SK-N-SH (cell line): Measurements from ENCODE around the gene CRIM1. TPM values are rescaled to one million over a fixed set of nuclear protein-coding genes. Genes with fewer than 3 reads are reported as not detected.
A peak's percentile ranks its signal among the peaks of the same experiment; 100 is the strongest.

ENCODE experiments used
- CTCF ChIA-PET: fragments of 300-600, 350-600 bp; formaldehyde crosslinking; extraction: SDS; loops from one replicate; lab custom pipeline; 2021; lab: Yijun Ruan, JAX
- POLR2A ChIA-PET: fragments of 350-600 bp; sonication (Branson Sonifier 250); formaldehyde crosslinking; extraction: SDS; loops from one replicate; lab custom pipeline; 2020; ENCODE audit warnings: antibody characterized with exemption, inconsistent platforms; lab: Yijun Ruan, JAX
- DNase-seq: peaks from one replicate; pipeline ENCODE4 v3.0.0; 2012
- H2AFZ ChIP-seq: fragments of 200-600 bp; sonication (generic); 2 replicates; pipeline ENCODE4 v1.8.1; 2016; ENCODE audit warnings: antibody characterized with exemption, mild to moderate bottlenecking, low read depth
- H3F3A ChIP-seq: fragments of 200-600 bp; sonication (generic); replicated peaks from 2 replicates; pipeline ENCODE3; 2016; ENCODE audit warnings: antibody characterized with exemption, mild to moderate bottlenecking; ENCODE audit not compliant: insufficient read depth
- H3K27ac ChIP-seq, 2 experiments: fragments of 200-500 bp in 1 of 2; fragments of 200-600 bp in 1 of 2; sonication (Bioruptor generic) in 1 of 2; sonication (generic), shearing (Covaris generic) in 1 of 2; 2 replicates each; pipeline versions ENCODE4 v1.5.1 to v1.6.1; 2014 to 2016; ENCODE audit warnings: low read depth in 2 of 2, inconsistent platforms in 1 of 2, low read length in 1 of 2, mild to moderate bottlenecking in 1 of 2, mixed read lengths in 1 of 2
- H3K27me3 ChIP-seq: fragments of 200-600 bp; sonication (generic), shearing (Covaris generic); 2 replicates; pipeline ENCODE4 v1.6.1; 2016; ENCODE audit warnings: mixed run types; ENCODE audit not compliant: insufficient read depth
- H3K36me3 ChIP-seq, 2 experiments: fragments of 200-500 bp in 1 of 2; fragments of 200-600 bp in 1 of 2; sonication (Bioruptor generic) in 1 of 2; sonication (generic) in 1 of 2; replicated peaks in 1 of 2; 2 replicates each; pipeline versions ENCODE3 to v1.5.1; 2014 to 2016; ENCODE audit warnings: low read length in 1 of 2, mild to moderate bottlenecking in 1 of 2; ENCODE audit not compliant: insufficient read depth in 2 of 2, control insufficient read depth in 1 of 2
- H3K4me1 ChIP-seq, 2 experiments: fragments of 200-500 bp in 1 of 2; fragments of 200-600 bp in 1 of 2; sonication (Bioruptor generic) in 1 of 2; sonication (generic), shearing (Covaris generic) in 1 of 2; 2 replicates each; pipeline versions ENCODE4 v1.5.1 to v1.6.1; 2014 to 2016; ENCODE audit warnings: low read depth in 1 of 2, low read length in 1 of 2, mixed run types in 1 of 2; ENCODE audit not compliant: insufficient read depth in 2 of 2, control insufficient read depth in 1 of 2
- H3K4me2 ChIP-seq: fragments of 200-600 bp; sonication (generic), shearing (Covaris generic); 2 replicates; pipeline ENCODE4 v1.6.1; 2017; ENCODE audit warnings: mixed run types
- H3K4me3 ChIP-seq, 2 experiments: fragments of 200-500 bp in 1 of 2; fragments of 200-600 bp in 1 of 2; sonication (Bioruptor generic) in 1 of 2; sonication (generic), shearing (Covaris generic) in 1 of 2; 2 replicates each; pipeline versions ENCODE4 v1.5.1 to v1.8.1; 2014 to 2016; ENCODE audit warnings: low read depth in 2 of 2, inconsistent platforms in 1 of 2, low read length in 1 of 2, mild to moderate bottlenecking in 1 of 2, mixed read lengths in 1 of 2, moderate library complexity in 1 of 2
- H3K79me2 ChIP-seq: fragments of 200-600 bp; sonication (generic); 2 replicates; pipeline ENCODE4 v1.8.1; 2017; ENCODE audit warnings: mild to moderate bottlenecking; ENCODE audit not compliant: insufficient read depth
- H3K9ac ChIP-seq: fragments of 200-600 bp; sonication (generic); 2 replicates; pipeline ENCODE4 v1.6.1; 2017; ENCODE audit warnings: mixed run types
- H3K9me2 ChIP-seq: fragments of 200-600 bp; sonication (generic); 2 replicates; pipeline ENCODE4 v1.6.1; 2017; ENCODE audit warnings: mixed run types
- H3K9me3 ChIP-seq: fragments of 200-600 bp; sonication (generic); 2 replicates; pipeline ENCODE4 v1.6.1; 2017; ENCODE audit warnings: mixed run types, mild to moderate bottlenecking, moderate library complexity
- H4K20me1 ChIP-seq: fragments of 200-600 bp; sonication (generic); 2 replicates; pipeline ENCODE4 v1.6.1; 2017; ENCODE audit warnings: mild to moderate bottlenecking, mixed run types; ENCODE audit not compliant: insufficient read depth
- CHD2 ChIP-seq: fragments of 150-350 bp; IDR thresholded peaks from 2 replicates; pipeline ENCODE4 v1.6.1; 2018; ENCODE audit warnings: low read length; ENCODE audit not compliant: partially characterized antibody
- CTCF ChIP-seq: fragments of 200-600 bp; sonication (generic); IDR thresholded peaks from 2 replicates; pipeline ENCODE4 v1.6.1; 2017; ENCODE audit warnings: antibody characterized with exemption, mild to moderate bottlenecking, moderate library complexity
- EP300 ChIP-seq, 2 experiments: IDR thresholded peaks; 2 replicates each; pipeline versions ENCODE4 v1.4.0 to v1.6.1; 2012; ENCODE audit warnings: borderline replicate concordance in 1 of 2, low read depth in 1 of 2, low read length in 1 of 2
- EZH2phosphoT487 ChIP-seq: fragments of 200-600 bp; sonication (generic); IDR thresholded peaks from 2 replicates; pipeline ENCODE4 v1.6.1; 2017; ENCODE audit warnings: low read depth, mixed run types, mild to moderate bottlenecking, antibody characterized with exemption, moderate library complexity, borderline replicate concordance
- FOSL2 ChIP-seq: IDR thresholded peaks from 2 replicates; pipeline ENCODE4 v1.4.0; 2012; ENCODE audit warnings: low read depth, mild to moderate bottlenecking, moderate library complexity, borderline replicate concordance
- NFIC ChIP-seq: IDR thresholded peaks from 2 replicates; pipeline ENCODE4 v1.4.0; 2012; ENCODE audit warnings: borderline replicate concordance
- POLR2AphosphoS5 ChIP-seq: IDR thresholded peaks from 2 replicates; pipeline ENCODE4 v1.6.1; 2012; ENCODE audit warnings: low read depth, low read length
- RAD21 ChIP-seq: IDR thresholded peaks from 2 replicates; pipeline ENCODE4 v1.6.1; 2012; ENCODE audit warnings: mild to moderate bottlenecking, low read length
- RCOR1 ChIP-seq: fragments of 150-350 bp; IDR thresholded peaks from 2 replicates; pipeline ENCODE4 v1.6.1; 2017; ENCODE audit warnings: antibody characterized with exemption, low read length
- RFX5 ChIP-seq: IDR thresholded peaks from 2 replicates; pipeline ENCODE4 v1.6.1; 2012; ENCODE audit warnings: mild to moderate bottlenecking, improper control_type of control experiment, low read length
- RXRA ChIP-seq: IDR thresholded peaks from 2 replicates; pipeline ENCODE4 v1.4.0; 2012; ENCODE audit warnings: low read depth, mild to moderate bottlenecking, borderline replicate concordance
- WGBS: methylation state at CpG from one replicate; pipeline ENCODE4 v1.1.6; 2017; ENCODE audit warnings: low lambda C conversion rate; 5-methylcytosine and 5-hydroxymethylcytosine counted together
- polyA plus RNA-seq, 3 experiments: library from polyadenylated mRNA; depleted of rRNA; stranded (reverse); fragments of >200 nt; gene quantifications; 2 replicates each; pipeline ENCODE4 v1.2.3, GENCODE V29; 2012

Gene CRIM1
- polyA plus RNA-seq, 1 of the 3 experiments (the other 2 are of a cell fraction), result 244 TPM

GRCh38 chr2:36333350-36334012 is 22.1 kb upstream of the CRIM1 start:
- Histone ChIP-seq H4K20me1 (no peaks in the 10 kb centered on the region), H3K27me3 (no peaks in the 10 kb centered on the region), H3K4me3 (no peak overlapping the region), H3K9me3 (no peaks in the 10 kb centered on the region), H3K9me2 (no peaks in the 10 kb centered on the region), H3K9ac (no peak overlapping the region), H3K4me2 (no peak overlapping the region), H3F3A (peaks cover 7% of the 10 kb centered on the region), H2AFZ (no peak overlapping the region), H3K4me1 (peaks cover 0 to 12% of the 10 kb centered on the region in 2 experiments; a peak in 1 of 4 replicates), H3K27ac (no peak overlapping the region), H3K79me2 (no peaks in the 10 kb centered on the region), H3K36me3 (no peaks in the 10 kb centered on the region)
- no peak for DNase-seq
- ChIA-PET POLR2A (no interaction called here), CTCF (interaction anchor here (0.6 to 1.3 kb wide), 4 partner anchors 10 to 19 kb away, joined by 3 to 4 read pairs (median 4); no protein-coding TSS in a partner anchor)
- WGBS, result 52% methylated on average over 4 of the region's 4 CpGs
- TF ChIP-seq RFX5, result no peak
- peak; percentile 20; the same call in 1 of the 2 replicates for TF ChIP-seq CTCF
- TF ChIP-seq FOSL2, result no peak
- TF ChIP-seq RAD21, result peak; percentile 11; the same call in 1 of the 2 replicates

- Histone ChIP-seq H3K9me3 (no peaks in the 10 kb centered on the region), H3K4me1 (peaks cover 0 to 28% of the 10 kb centered on the region in 2 experiments; a peak in 2 of 4 replicates), H3K27ac (no peak overlapping the region), H3K79me2 (no peaks in the 10 kb centered on the region), H4K20me1 (no peaks in the 10 kb centered on the region), H3K9me2 (no peaks in the 10 kb centered on the region), H3K36me3 (no peaks in the 10 kb centered on the region), H3K4me3 (no peak overlapping the region), H2AFZ (peak overlapping the region; percentile 69; the same call in 1 of the 2 replicates), H3K27me3 (no peaks in the 10 kb centered on the region), H3F3A (peaks cover 18% of the 10 kb centered on the region), H3K4me2 (no peak overlapping the region), H3K9ac (no peak overlapping the region)
- 53% methylated on average over 5 of the region's 5 CpGs for WGBS
- TF ChIP-seq NFIC, result no peak
- no peak for TF ChIP-seq RXRA
- TF ChIP-seq RCOR1, result no peak
- TF ChIP-seq EP300 (IDR thresholded peaks at IDR 0.05; ENCODE audit: borderline replicate concordance in 1 of 2, low read depth in 1 of 2, low read length in 1 of 2), result no peak
- TF ChIP-seq RFX5, result no peak
- no peak for TF ChIP-seq POLR2AphosphoS5
- no peak for TF ChIP-seq CHD2
- TF ChIP-seq FOSL2, result no peak
- TF ChIP-seq EZH2phosphoT487, result no peak
- ChIA-PET CTCF (interaction anchor here (0.9 to 1.1 kb wide), 4 partner anchors 8 to 450 kb away, joined by 3 to 4 read pairs (median 3); no protein-coding TSS in a partner anchor), POLR2A (no interaction called here)
- no peak for DNase-seq
These were observed 20.0 kb upstream of the CRIM1 start for GRCh38 chr2:36335597-36335996.
